ENCODE results near the gene PRG2. TPM values are rescaled to one million over a fixed set of nuclear protein-coding genes. Genes with fewer than 3 reads are reported as not detected.

PRG2 gene, protein sequence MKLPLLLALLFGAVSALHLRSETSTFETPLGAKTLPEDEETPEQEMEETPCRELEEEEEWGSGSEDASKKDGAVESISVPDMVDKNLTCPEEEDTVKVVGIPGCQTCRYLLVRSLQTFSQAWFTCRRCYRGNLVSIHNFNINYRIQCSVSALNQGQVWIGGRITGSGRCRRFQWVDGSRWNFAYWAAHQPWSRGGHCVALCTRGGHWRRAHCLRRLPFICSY
- under 0.01 and 2.3 TPM in 2 replicates for total RNA-seq

DNA sequence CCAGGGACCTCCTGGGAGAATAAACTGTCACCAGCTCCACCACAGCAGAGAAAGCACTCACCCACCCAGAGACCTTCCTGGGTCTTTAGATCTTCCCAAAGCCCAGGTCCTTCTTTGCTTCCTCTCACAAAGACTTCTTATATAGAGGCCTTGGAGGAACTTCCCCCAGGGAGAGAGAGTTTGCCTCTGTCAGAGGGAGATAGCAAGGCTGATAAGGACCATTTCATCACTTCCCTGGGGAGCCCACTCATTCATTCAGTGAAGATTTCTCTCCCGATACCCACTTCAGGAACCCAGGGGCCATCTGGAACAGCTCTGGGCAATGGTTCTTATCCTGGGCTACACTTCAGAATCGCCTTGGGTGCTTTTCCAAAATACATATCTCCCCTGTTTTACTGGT, at the start of gene PRG2:
TSS of gene PRG2 (minus strand) at position 116 of the 400 bp plus-strand sequence. CDS start 706 bp downstream, outside the sequence.

DNA sequence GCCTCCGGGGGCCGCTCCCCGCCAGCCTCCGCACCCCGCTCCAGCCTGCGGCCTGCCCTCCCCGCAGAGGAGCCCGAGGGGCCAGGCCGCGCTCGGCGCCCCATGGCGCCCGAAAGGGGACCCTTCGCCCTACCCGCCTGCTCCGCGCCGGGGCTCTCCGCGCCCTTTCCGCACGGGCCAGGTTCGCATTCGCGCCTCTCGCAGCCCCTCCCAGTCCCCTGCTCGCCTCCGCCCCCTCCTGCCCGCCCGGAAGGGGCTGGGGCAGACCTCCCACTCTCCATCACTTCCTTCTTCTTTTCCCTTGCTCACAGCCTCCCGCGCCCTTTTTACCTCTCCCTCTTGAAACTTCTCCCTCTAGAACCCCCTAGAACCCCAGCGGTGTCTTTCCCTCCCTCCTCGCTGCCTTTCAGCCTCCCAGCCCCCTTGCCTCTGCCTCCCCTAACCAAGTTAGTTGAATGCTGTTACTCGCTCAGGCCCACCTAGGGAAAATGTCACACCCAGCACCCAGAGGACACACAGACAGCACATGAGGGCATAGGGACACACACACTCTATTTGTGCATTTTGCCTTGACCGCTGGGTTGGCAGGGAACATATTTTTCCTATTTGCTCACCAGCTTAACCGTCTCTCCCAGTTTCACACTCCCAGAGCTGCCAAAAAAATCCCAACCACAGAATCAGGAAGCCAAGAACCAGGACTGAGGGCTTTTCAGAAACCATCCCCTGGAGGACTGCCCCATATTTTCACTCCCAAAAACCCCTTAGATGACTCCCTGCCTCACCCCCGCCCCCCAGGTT, 36.7 kb upstream of the PRG2 start, which contains the start of gene SLC43A3:
TSS of gene SLC43A3 (minus strand) at position 193 of the 798 bp plus-strand sequence. CDS start 949 bp downstream, outside the sequence.

DNA sequence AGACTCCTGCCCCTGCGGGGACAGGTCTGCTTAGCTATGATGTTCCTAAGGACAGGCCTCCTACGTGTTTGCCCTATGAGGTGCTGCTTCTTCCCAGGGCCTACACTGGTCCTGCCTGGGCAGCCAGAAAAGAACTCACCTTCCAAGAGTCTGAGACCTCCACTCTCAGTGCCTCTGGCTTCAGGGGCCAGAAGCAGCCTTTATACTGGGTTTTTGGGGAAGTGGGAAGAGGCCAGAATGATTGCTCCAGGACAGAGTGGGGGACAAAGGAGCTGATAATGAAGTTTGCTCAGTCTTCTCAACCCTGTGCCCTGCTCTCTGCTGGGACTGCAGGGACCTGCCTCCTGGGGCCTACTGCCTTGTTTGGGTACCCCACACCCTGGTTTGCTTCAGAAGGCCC, 9.5 kb downstream of the PRG2 start, which contains the start of gene PRG3:
TSS of gene PRG3 (minus strand) at position 176 of the 400 bp plus-strand sequence. CDS start 442 bp downstream, outside the sequence.

DNA sequence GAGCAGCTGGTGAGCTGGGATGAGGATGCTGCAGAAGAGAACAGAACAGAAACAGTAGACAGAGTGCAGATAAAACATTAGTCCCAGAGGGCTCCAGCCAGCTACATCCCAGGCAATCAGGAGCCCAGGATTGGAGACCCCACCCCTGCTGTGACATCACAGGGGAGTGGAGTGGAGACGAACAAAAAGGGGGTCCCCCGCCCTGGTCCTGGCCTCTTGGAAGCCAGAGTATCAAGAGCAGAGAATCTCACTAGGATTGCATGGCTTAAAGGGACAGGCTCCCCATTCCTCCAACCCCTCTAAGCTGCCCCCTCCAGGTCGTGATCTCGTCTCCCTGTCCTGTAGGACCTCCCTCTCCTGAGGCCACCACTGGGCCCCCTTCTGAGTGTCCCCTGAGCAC, 52.3 kb downstream of the PRG2 start, which contains the start of gene P2RX3:
TSS of gene P2RX3 (plus strand) at position 211 of the 400 bp plus-strand sequence. CDS start 199 bp downstream, outside the sequence.

Other genes starting within 250 kb of the PRG2 start
- not detected in 2 replicates for gene LRRC55, start 208.7 kb downstream of the PRG2 start, total RNA-seq
- under 0.01 and 0.56 TPM in 2 replicates for gene APLNR, start 153.4 kb downstream of the PRG2 start, total RNA-seq
- 72.4 and 85.3 TPM in 2 replicates for gene TNKS1BP1, start 65.7 kb downstream of the PRG2 start, total RNA-seq
- gene SSRP1, start 54.8 kb downstream of the PRG2 start, total RNA-seq: 37.2 and 120 TPM in 2 replicates
- gene P2RX3, start 52.3 kb downstream of the PRG2 start, total RNA-seq: not detected in 2 replicates
- gene PRG3, start 9.5 kb downstream of the PRG2 start, total RNA-seq: not detected in 2 replicates
- 41.4 and 114 TPM in 2 replicates for gene SLC43A3, start 36.5 kb upstream of the PRG2 start, total RNA-seq
- not detected in 2 replicates for gene RTN4RL2, start 69.9 kb upstream of the PRG2 start, total RNA-seq
- 7.5 and 13.0 TPM in 2 replicates for gene SLC43A1, start 125.1 kb upstream of the PRG2 start, total RNA-seq
- 43.1 and 59.2 TPM in 2 replicates for gene TIMM10, start 140.1 kb upstream of the PRG2 start, total RNA-seq
- gene SMTNL1, start 146.9 kb upstream of the PRG2 start, total RNA-seq: not detected in 2 replicates
- 32.0 and 40.9 TPM in 2 replicates for gene UBE2L6, start 177.0 kb upstream of the PRG2 start, total RNA-seq
- 1.7 and 21.4 TPM in 2 replicates for gene SERPING1, start 207.0 kb upstream of the PRG2 start, total RNA-seq